ENCODE data around the gene NPPC. TPM values are rescaled to one million over a fixed set of nuclear protein-coding genes. Genes with fewer than 3 reads are reported as not detected.
"Not testable (repeated sequence)": the region's sequence is repeated elsewhere in the genome, so short reads cannot be mapped to it uniquely, and the experiment has no call there.

The NPPC gene, protein sequence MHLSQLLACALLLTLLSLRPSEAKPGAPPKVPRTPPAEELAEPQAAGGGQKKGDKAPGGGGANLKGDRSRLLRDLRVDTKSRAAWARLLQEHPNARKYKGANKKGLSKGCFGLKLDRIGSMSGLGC
- 1.7 TPM for total RNA-seq

GRCh38 chr2:231926180-231926741 lies at the start of gene NPPC:
TSS of gene NPPC (minus strand) at chr2:231926396. CDS start at chr2:231926249, 147 bp downstream.
- DNase-seq = peak; percentile 68

GRCh38 chr2:231975001-231975400 lies 48.8 kb upstream of the NPPC start:
- no peak for DNase-seq

DNA sequence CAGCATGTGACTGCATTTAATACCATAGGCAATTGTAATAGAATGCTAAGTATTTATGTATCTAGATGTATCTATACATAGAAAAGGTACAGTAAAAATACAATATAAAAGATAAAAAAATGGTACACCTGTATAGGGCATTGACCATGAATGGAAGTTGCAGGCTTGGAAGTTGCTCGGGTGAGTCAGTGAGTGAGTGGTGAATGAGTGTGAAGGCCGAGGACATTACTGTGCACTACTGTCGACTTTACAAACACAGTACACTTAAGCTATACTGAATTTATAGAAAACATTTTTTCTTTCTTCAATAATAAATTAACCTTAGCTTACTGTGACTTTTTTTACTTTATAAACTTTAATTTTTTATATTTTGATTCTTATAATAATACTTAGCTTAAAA lies 44.3 kb upstream of the NPPC start:
- DNase-seq = no peak

- DNase-seq = no peak
These were observed 42.6 kb upstream of the NPPC start for GRCh38 chr2:231968820-231969219.

GRCh38 chr2:231966886-231967285 lies 40.7 kb upstream of the NPPC start:
- DNase-seq = no peak

DNA sequence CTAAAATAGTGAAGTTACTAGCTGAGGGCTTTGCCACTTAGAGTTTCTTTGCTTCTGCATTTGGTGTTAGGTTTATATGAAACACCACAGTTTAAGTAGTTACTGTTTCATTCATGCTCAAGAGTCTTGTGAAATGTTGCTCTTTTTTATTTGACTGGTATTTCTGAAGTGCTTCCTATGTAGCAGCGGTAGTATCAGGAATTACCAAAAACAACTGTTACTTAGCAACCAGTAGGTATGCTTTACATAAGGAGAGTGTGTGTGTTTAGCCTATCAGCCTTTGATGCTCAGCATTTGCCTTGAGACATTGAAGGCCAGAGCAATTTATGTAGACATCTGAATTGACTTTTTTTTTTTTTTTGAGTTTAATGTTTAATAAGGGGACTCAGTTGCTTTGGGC lies 38.9 kb upstream of the NPPC start:
- no peak for DNase-seq

- DNase-seq = peak; percentile 63
These were observed 35.4 kb upstream of the NPPC start, which contains the start of gene DIS3L2 for GRCh38 chr2:231961349-231962166. TSS of gene DIS3L2 (plus strand) at chr2:231961713. CDS start at chr2:232014928, 53,215 bp downstream.

DNA sequence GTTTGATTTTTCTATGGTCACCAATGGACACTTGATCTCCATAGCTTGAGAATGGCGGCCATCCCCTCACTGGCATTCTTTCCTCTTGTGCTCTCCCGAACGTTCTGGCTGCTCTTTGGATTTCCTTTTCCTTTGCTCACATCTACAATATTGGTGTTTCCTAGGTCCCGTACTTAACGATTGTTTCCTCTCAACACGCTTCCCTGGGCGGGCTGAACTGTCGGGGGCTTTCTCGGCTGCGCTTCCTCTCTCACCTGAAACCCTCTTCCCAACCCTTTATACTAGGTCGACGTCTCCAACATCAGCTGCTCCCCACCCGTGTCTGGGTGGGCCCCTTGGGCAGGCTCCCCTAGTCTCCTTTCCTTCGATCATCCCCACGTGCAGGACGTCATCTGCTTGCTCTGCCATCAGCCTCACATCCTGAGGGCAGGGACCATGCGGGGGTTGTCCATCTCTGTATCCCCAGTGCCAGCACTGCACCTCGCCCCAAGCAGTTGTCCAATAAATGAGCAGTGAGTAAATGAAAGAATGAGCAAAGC lies 34.7 kb upstream of the NPPC start:
- DNase-seq = no peak

DNA sequence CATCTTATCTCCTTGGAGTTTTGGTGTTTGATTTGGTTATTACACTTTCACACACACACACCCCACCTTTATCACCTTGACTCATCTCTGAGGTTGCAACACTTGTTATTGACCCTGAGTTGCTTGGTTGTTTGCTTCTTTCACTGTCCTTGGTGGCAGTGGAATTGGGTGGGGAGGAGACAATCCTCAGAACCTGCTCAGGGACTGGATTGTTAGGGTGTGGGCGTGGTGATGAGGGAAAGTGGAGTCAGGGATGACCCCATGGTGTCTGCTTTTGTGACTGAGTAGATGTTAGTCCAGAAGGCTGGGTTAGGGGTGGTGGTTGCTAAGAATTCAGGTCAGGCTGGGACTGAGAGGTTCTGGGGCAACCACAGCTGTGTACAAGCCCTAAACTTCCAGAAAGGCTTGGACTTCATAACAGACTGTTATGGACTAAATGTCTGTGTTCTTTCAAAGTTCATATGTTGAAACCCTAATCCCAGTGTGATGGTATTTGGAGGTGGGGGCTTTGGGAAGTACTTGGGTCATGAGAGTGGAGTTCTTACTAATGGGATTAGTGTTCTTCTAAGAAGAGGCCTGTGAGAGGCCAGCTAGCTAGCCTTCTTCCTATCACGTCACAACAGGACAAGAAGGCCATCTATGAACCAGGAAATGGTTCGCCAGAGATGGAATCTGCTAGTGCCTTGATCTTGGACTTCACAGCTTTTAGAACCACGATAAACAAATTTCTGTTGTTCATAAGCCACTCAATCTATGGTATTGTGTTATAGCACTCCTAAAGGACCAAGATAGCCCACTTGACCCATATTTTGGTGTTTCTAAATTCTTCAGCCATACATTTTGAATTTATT lies 31.9 kb upstream of the NPPC start:
- DNase-seq = no peak

- DNase-seq = no peak
These were observed 29.7 kb upstream of the NPPC start for GRCh38 chr2:231955758-231956472.

GRCh38 chr2:231951452-231952035 lies 25.3 kb upstream of the NPPC start:
- no peak for DNase-seq

DNA sequence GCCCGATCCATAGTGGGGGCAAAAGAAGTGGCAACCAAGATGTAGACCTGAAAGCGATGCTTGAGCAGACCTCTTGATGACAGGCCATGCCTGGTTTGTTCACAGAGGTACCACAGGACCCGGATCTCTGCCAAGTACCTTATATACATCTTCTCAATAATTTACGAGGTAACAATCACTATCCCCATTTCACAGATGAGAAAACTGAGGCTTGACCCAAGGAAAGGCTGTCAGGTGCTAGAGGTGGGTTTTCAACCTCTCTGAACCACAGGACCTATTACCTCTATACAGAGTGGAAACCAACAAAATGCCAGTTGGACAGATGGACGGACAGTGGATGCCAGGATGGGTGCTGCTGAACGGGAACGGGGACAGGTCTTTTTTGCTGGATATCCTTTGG lies 21.5 kb upstream of the NPPC start:
- no peak for DNase-seq

DNA sequence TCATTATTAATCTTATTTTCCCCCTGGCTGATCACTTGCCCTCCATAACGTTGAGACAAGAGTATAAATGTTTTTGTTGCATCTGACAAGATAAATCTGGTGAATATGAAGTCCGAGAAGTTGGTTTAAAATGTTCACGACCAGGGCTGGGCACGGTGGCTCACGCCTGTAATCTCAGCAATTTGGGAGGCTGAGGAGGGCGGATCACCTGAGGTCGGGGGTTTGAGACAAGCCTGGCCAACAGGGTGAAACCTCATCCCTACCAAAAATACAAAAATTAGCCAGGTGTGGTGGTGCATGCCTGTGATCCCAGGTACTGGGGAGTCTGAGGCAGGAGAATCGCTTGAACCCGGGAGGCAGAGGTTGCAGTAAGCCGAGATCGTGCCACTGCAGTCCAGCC lies 20.9 kb upstream of the NPPC start:
- DNase-seq = not testable (repeated sequence)

- DNase-seq = no peak
These were observed 20.1 kb upstream of the NPPC start for GRCh38 chr2:231946241-231946814.

- DNase-seq = no peak
These were observed 16.0 kb upstream of the NPPC start for GRCh38 chr2:231942180-231942579.

- DNase-seq = no peak
These were observed 15.5 kb upstream of the NPPC start for GRCh38 chr2:231941673-231942072.

- DNase-seq = no peak
These were observed 14.6 kb upstream of the NPPC start for GRCh38 chr2:231940795-231941194.

GRCh38 chr2:231939022-231939421 lies 12.8 kb upstream of the NPPC start:
- no peak for DNase-seq

DNA sequence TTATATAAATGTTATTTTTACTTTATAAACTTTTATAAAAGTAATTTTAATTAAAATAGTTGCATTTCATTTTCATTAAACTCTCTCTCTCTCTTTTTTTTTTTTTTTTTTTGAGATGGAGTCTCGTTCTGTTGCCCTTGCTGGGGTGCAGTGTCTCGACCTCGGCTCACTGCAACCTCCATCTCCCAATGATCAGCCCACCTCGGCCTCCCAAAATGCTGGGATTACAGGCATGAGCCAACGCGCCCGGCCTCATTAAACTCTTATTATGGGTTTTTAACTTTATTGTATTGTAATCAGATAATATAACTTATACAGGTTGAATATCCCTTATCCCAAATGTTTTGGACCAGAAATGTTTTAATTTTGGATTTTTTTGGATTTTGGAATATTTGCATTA lies 10.9 kb upstream of the NPPC start:
- DNase-seq = no peak

DNA sequence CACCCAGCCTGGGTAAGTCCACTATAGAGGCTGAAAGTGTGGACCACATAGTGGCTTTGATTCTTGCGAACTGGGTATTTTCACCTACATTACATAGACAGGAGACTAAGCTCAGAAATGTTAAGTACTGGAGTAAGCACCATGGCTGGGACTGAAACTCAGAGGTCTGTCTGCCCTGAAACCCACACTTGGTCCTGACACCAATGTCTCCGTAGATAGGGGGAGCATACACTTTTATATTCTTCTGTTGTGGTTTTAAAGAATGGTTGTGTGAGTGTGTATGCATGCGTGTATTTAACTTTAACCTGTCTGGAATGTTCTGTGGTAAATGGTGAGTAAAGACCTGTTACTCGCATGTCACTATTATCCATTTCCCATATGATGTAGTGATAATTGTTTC lies 10.3 kb upstream of the NPPC start:
- no peak for DNase-seq

DNA sequence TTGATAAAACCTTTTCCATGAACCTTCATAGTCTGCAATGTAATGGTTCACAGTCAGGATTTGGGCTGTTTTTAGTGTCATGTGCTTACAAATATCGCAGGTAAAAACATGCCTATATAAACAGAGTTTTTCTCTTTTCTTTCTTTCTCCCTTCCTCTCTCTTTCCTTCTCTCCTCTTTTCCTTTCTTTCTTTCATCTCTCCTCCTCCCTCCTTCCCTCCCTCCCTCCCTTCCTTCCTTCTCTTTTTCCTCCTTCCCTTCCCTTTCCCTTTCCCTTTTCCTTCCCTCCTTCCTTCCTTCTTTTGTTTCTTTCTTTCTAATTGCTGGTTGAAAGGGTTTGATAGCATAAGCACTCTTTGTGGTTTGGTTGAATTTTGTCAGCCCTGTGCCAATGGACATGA lies 9.6 kb upstream of the NPPC start:
- DNase-seq = no peak
